Activated CD8-positive, alpha-beta memory T cell treated with anti-CD3 and anti-CD28 coated beads for 36 hours (primary cell): ENCODE measurements around the gene PROM2. TPM values are rescaled to one million over a fixed set of nuclear protein-coding genes. Genes with fewer than 3 reads are reported as not detected.

Source experiments
- CTCF ChIA-PET: fragments of 350-600 bp; sonication (Branson Sonifier 250); formaldehyde crosslinking; loops from one replicate; lab custom pipeline; 2021; ENCODE audit warnings: antibody characterized with exemption; lab: Charles Lee
- POLR2A ChIA-PET: fragments of 350-600 bp; sonication (Branson Sonifier 250); formaldehyde crosslinking; loops from one replicate; lab custom pipeline; 2021; ENCODE audit warnings: antibody characterized with exemption; lab: Charles Lee
- total RNA-seq, 2 experiments: library from RNA; stranded (reverse); gene quantifications; one replicate each; pipeline ENCODE4 v1.2.3, GENCODE V29; 2021

Gene PROM2
- total RNA-seq, 2 experiments from 2014 or later = 0.25 to 0.48 TPM

DNA sequence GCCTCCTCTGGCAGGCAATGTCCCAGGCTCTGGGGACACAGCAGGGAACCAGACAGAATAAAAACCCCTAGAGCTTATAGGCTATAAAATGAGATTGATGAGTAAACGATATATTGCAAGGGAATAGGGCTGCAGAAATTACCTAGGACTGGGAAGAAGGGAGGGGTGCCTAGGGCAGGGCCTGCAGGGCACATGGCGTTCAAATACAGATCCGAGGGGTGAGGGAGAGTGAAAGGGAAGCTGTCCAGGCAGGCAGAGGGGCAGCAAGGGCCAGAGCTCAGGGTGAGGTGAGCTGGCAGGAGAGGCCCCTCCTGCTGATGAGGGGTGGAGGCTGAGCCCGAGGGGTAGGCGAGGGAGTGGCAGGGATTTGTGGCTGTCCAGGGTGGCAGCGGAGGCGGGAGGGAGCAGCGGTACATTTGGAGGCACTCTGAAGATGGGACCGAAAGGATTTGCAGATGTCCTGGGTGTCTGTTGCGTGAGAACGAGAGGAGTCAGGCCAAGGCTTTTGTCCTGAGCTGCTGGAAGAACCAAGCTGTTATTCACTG, 56.6 kb downstream of the PROM2 start:
- CTCF ChIA-PET = no interaction called here

DNA sequence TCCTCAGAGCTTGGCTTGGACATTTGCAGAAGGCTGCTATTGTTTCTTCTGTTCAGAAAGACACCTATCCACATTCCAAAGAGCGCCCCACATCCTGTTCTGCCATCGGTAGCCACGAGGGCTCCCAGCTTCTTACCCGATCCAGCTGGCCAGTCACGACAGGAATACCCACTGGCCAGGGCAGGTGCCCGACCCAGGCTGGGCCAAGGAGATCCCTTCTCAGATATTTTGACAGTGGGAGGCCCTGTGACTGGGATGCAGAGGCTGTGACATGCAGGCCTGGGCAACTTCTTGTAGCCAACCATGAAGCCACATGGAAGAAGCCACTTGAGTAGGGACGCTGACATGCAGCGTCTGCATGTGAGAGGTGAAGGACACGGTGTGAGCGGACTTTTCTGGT, 57.4 kb downstream of the PROM2 start:
- CTCF ChIA-PET = no interaction called here
- POLR2A ChIA-PET = no interaction called here

More for the DNA sequence above, 56.6 kb downstream of the PROM2 start:
- POLR2A ChIA-PET = no interaction called here

DNA sequence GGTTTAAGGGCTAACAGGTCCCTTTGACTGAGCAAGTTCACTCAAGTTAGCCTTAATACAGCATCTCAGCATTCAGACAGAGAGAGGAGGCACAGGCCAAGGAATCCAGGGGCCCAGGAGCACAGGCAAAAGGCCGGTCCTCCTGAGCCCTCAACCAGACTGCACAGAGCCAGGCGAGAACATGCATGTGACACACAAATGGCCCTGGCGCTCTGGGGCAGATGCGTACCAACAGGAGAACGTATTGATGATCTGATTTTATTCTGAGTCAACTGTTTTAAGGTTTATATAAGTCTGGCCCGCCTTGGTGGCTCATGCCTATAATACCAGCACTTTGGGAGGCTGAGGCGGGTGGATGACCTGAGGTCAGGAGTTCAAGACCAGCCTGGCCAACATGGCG, 57.8 kb downstream of the PROM2 start:
- ChIA-PET CTCF (no interaction called here), POLR2A (no interaction called here)

DNA sequence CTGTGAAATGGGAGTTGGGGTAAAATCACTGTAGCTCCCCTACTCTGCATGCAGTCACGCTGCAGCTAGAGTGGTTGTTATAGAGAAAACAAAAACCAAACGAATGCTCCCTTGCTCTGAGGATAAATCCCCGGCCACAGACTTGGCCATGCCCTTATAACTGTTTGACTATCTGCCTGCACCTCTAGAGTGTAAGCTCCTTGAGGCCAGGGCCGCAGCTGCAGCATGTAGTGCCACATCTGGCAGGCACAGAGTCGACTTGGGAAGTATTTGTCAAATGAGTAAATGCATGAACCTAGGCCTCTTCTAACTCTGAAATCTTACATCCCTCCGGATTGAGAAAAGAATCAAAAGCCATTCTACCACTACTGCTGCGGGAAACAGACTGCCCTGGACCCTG, 58.8 kb downstream of the PROM2 start:
- ChIA-PET CTCF (no interaction called here), POLR2A (no interaction called here)

DNA sequence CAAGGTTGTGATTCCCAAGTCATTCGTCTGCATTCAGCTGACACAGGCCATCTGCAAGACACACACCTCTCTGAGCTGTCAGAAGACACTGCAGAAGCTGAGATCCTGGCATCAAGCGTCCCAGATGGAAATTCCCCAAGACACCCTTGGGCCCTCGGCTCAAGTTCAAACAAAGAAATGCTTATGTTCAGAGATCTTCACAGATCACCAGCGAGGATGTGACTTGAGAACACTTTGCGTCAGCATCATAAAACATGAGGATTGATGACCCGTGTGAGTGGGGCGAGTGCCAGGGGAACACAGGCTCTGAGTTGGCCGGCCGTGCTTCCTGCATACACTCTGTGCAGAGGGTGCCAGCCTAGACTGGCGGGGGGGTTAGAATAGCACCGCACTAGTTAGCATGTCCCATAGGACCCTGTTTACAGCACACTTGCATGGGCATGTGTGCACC, 59.7 kb downstream of the PROM2 start:
- POLR2A ChIA-PET = no interaction called here
- CTCF ChIA-PET = no interaction called here

DNA sequence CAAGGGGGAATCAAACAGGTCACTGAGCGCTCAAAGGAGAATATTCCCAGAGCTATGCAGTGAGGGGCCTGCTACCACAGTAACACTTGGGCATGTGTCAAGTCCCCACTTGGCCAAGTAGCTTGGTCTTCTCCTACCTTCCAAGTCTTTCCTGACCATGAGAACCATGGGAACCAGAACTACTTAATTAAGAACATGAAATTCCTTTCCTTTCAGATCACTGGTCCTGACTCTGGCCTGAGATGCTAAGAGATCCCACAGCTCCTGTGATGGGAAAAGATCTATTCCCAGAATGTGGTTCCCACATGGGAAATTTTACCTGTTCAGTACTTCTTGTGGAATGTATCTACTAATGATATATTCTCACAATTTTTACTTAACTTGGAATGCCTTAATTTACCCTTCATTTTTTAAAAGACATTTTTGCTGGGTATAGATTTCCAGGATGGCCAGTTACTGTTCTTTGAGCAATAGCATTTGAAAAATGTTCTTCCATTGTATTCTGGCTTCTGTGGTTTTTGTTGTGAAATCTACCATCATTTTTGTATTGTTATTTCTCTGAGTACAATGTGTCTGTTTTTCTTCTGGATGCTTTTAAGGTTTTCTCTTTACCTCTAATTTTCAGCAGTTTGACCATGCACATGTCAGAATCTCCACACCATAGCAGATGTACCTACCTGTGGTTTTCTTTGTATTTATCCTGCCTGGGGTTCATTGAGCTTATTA, 60.8 kb downstream of the PROM2 start:
- ChIA-PET POLR2A (no interaction called here), CTCF (no interaction called here)

DNA sequence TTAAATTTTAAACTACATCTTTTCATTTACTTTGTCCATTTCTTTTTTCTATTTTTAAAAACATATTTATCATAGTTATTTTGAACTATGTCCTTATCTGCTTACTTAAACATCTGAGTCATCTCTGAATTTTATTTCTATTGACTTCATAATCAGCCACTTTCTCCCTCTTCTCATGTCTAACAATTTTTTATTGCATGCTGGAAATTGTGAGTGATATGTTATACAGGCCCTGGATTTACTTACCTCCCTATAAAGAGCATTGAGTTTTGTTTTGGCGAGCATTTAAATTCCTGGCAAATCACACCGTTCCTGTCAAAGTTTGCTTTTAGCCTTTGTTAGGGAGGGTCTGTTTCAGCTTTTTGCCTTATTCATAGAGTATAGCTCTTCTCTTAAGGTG, 62.2 kb downstream of the PROM2 start:
- CTCF ChIA-PET = no interaction called here
- POLR2A ChIA-PET = no interaction called here

DNA sequence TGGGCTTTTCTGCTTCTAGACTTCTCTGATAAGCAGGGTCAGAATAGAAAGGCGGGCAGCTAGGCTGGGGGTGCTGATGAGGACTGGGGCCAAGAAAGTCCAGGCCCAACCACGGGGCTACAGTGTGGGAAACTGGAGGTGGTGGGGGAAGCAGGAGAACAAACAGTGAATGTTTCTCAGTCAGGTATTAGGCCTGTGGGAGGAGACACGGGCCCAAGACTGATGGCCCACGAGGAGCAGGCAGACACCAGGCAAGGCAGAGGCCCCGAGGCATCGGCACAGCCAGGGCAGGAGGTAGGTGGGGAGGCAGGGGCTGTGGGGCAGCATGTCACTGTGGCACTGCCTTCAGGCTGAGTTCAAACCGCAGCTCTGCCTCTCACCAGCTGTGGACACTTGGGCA, 63.6 kb downstream of the PROM2 start:
- POLR2A ChIA-PET = no interaction called here
- CTCF ChIA-PET = no interaction called here

Other genes starting within 250 kb of the PROM2 start
- gene MAL, start 248.7 kb upstream of the PROM2 start, total RNA-seq = 10 to 100 TPM; 29.5 to 30.7 TPM
- gene MRPS5, start 152.6 kb upstream of the PROM2 start, total RNA-seq = 10 to 100 TPM; 83.5 to 84.0 TPM
- gene ZNF514, start 114.6 kb upstream of the PROM2 start, total RNA-seq = 10 to 100 TPM; 10.1 to 11.6 TPM
- 1 to 10 TPM; 5.0 TPM for gene ZNF2, start 108.6 kb upstream of the PROM2 start, total RNA-seq
- 1 to 10 TPM; 3.4 to 4.3 TPM for gene ZNF892, start 66.9 kb upstream of the PROM2 start, total RNA-seq
- gene KCNIP3, start 22.9 kb downstream of the PROM2 start, total RNA-seq = not detected
- 10 to 100 TPM; 33.8 to 37.5 TPM for gene FAHD2A, start 128.3 kb downstream of the PROM2 start, total RNA-seq
- not detected for gene TRIM43B, start 210.3 kb downstream of the PROM2 start, total RNA-seq